Measurements from ENCODE around the gene ERCC3.
"Not testable (repeated sequence)": the region's sequence is repeated elsewhere in the genome, so short reads cannot be mapped to it uniquely, and the experiment has no call there.

Gene ERCC3

DNA sequence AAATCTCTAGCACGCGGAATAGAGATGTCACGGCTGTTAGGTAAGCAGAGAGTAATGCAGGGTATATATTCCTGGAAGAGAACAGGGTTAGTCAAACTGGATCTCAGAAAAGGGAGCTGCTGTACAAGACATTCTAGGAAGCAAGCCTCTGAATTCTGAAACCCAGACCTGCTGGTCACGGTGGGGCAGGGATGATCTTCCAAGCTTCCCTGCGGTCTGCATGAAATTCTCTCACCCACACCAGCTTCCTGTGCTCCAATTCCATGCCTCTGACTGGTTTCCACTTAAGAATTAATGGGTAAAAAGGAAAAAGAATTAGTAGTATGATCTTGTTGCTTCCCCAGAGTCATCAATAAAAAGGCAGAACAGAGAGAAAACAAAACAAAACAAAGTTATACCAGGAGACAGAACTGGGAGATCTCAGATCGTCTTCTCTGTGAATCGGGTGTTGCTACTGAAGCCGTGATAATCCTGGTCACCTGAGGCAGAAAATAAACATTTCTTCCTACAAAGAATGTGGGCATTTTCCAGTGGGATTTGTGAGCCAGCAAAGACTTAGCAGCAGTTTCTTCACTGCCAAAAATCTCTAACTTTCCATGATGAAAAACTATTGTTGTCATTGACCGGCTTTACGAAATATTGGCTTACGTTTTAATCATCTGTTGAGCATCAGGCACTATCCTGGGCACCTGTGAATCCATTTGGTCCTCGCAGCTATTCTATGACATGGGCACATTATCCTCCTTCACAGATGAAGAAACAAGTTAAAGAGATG, 68.6 kb downstream of the ERCC3 start:
- H3K4me1 ChIP-seq: peaks cover 0 to 16% (median 2%) of the 10 kb centered on the region in 4 donors
- H3K36me3 ChIP-seq: no peaks in the 10 kb centered on the region
- H3K27me3 ChIP-seq: peaks cover 0 to 27% of the 10 kb centered on the region in 2 donors
- intact Hi-C loops (cut with DNase I; ENCODE audit: low total_unique reads): no loop called here
- no peak overlapping the region for H3K27ac ChIP-seq
- TF ChIP-seq, protein P1, sequence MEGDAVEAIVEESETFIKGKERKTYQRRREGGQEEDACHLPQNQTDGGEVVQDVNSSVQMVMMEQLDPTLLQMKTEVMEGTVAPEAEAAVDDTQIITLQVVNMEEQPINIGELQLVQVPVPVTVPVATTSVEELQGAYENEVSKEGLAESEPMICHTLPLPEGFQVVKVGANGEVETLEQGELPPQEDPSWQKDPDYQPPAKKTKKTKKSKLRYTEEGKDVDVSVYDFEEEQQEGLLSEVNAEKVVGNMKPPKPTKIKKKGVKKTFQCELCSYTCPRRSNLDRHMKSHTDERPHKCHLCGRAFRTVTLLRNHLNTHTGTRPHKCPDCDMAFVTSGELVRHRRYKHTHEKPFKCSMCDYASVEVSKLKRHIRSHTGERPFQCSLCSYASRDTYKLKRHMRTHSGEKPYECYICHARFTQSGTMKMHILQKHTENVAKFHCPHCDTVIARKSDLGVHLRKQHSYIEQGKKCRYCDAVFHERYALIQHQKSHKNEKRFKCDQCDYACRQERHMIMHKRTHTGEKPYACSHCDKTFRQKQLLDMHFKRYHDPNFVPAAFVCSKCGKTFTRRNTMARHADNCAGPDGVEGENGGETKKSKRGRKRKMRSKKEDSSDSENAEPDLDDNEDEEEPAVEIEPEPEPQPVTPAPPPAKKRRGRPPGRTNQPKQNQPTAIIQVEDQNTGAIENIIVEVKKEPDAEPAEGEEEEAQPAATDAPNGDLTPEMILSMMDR (IDR thresholded peaks at IDR 0.05): no peak
- no peak overlapping the region for H3K4me3 ChIP-seq
- H3K9me3 ChIP-seq: no peaks in the 10 kb centered on the region
- no peak for DNase-seq

DNA sequence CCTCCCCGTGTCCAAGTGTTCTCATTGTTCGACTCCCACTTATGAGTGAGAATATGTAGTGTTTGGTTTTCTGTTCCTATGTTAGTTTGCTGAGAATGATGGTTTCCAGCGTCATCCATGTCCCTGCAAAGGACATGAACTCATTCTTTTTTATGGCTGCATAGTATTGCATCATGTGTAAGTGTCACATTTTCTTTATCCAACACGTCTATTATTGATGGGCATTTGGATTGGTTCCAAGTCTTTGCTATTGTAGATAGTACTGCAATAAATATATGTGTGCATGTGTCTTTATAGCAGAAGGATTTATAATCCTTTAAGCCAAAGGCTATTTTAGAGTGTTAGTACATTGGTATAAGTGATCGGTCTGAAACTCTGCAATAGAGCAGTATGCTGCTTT, 69.8 kb downstream of the ERCC3 start:
- H3K36me3 ChIP-seq; intact Hi-C loops (cut with DNase I; ENCODE audit: low total_unique reads); DNase-seq; H3K27ac ChIP-seq; H3K9me3 ChIP-seq; H3K4me3 ChIP-seq: not testable (repeated sequence)
- peaks cover 2 to 29% (median 11%) of the 10 kb centered on the region in 4 donors for H3K4me1 ChIP-seq
- H3K27me3 ChIP-seq: peaks cover 0 to 30% of the 10 kb centered on the region in 2 donors

DNA sequence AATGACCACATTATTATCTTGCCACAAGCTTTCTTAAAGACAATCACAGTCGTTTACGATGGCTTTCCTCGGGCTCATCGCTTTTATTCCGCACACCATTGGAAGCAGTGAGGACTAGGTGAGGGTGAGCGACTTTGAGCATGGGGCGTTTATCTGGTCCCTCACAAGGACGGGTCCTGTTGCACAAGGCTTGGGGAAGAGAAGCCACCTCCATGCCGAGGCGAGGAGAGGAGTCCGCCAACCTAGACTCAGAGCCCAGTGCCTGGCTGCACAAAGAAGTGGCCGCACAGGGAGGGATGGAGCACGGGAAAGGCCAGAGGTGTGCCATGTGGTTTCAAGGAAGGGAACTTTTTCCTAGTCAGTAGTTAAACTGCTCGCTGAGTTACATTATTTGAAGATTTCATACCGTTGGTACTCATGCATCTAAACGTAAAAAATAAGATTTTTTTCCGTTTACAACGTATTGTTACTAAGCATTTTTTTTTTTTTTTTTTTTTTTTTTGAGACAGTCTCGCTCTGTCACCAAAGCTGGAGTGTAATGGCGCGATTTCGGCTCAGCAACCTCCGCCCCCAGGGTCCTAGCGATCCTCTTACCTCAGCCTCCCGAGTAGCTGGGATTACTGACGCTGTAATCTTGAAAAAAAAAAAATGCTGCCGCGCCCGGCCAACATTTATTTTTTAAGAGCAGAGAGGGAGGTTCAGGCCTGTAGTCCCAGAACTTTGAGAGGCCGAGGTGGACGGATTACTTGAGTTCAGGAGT, 73.0 kb downstream of the ERCC3 start:
- H3K27me3 ChIP-seq: peaks cover 0 to 47% of the 10 kb centered on the region in 2 donors
- TF ChIP-seq, protein P1 (IDR thresholded peaks at IDR 0.05): no peak
- H3K9me3 ChIP-seq: no peaks in the 10 kb centered on the region
- H3K4me3 ChIP-seq: no peak overlapping the region
- intact Hi-C loops (cut with DNase I; ENCODE audit: low total_unique reads): no loop called here
- H3K27ac ChIP-seq: no peak overlapping the region
- peaks cover 8 to 27% (median 19%) of the 10 kb centered on the region in 4 donors for H3K4me1 ChIP-seq
- DNase-seq: no peak
- no peaks in the 10 kb centered on the region for H3K36me3 ChIP-seq

DNA sequence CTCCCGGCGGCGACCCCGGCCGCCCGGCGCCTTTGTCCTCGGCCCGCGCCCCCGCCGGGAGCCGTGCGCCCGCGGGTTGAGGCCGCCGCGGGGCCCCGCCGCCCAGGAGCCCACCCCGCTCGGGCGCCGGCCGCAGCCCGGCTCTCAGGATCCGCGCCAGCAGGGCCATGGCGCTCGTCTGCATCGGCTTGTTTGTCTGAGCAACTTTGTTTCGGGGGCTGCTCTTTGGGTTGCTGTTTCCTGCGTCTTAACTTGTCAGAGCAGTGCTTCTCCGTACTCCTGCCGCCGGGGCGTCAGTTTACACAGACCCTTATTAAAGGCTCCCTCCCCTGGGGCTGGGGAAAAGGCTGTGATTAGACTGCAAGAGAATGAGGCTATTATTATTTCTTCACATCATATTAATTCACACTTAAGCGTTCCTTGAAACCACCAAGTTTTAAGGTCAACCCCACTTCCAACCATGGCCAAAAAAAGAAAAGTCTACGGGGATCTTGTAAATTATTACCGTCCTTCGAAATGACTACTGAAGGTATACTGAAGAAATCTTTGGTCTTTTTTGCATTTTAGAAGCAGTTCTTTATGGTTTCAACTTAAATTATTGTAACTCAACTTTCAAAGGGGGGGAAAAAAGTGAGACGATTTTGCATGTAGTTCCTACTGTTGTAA, 73.7 kb downstream of the ERCC3 start, which contains the start of gene CYP27C1:
CYP27C1 (minus strand) TSS at position 198 of the 666 bp plus-strand sequence; CDS start at position 169, 29 bp downstream.
- H3K36me3 ChIP-seq: no peaks in the 10 kb centered on the region
- no peaks in the 10 kb centered on the region for H3K9me3 ChIP-seq
- H3K4me1 ChIP-seq: peaks cover 8 to 23% (median 18%) of the 10 kb centered on the region in 4 donors
- TF ChIP-seq, protein P1 (IDR thresholded peaks at IDR 0.05): no peak
- H3K4me3 ChIP-seq: peak within 1 kb of the TSS; percentile 42 to 60
- H3K27ac ChIP-seq: no peak within 1 kb of the TSS
- no peak for DNase-seq
- intact Hi-C loops (cut with DNase I; ENCODE audit: low total_unique reads): no loop called here
- H3K27me3 ChIP-seq: peaks cover 0 to 46% of the 10 kb centered on the region in 2 donors

DNA sequence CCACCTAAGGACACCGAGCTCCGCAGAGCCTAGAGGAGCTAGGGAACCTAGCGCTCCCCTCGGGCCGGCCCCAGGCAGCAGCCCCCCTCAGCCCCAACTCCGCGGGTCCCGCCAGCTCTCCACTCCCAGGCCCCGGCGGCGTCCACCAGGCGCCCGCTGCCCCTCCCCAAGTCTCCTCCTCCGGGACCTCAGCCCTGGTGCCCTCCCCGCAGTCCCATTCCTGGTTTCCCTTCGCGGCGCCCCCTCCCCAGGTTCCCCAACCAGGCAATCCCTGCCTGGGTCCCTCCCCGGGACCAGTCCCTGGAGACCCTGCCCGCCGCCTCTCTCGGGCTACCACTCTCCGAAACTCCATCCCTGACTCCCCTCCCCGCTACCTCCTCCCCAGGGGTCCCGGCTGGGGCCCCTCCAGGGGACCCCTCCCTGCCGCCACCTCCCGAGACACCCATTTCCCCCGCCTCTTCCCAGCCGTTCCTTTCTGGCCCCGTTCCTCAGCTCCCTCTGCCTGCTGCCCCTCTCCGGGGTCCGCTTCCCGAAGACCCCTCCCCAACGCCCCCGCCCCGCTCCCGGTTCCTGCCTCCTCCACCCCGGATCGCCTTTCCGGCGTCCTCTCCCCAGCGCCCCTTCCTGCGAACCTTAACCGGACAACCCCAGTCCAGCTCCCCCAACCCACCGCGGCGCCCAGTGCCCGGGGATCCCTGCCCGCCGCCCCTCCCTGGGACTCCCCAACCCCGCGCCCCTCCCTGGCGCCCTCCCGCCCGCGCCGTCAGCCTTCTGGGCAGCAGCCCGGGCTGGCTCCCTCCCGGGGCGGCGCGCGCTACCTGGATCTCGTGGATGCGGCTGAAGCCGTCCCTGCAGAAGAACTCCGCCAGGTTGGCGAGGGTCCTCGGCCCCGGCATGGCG, 74.5 kb downstream of the ERCC3 start:
- H3K36me3 ChIP-seq: no peaks in the 10 kb centered on the region
- TF ChIP-seq, protein P1 (IDR thresholded peaks at IDR 0.05): no peak
- peaks cover 8 to 23% (median 18%) of the 10 kb centered on the region in 4 donors for H3K4me1 ChIP-seq
- DNase-seq: no peak
- peaks cover 0 to 46% of the 10 kb centered on the region in 2 donors for H3K27me3 ChIP-seq
- intact Hi-C loops (cut with DNase I; ENCODE audit: low total_unique reads): no loop called here
- no peaks in the 10 kb centered on the region for H3K9me3 ChIP-seq
- H3K27ac ChIP-seq: no peak overlapping the region
- H3K4me3 ChIP-seq: peak overlapping the region; percentile 42 to 60
